OCI-LY1 (cell line): ENCODE results near the gene NUDT14.

Experiments
- CTCF ChIP-seq: fragments of 200-600 bp; sonication (generic), shearing (Covaris generic); IDR thresholded peaks from 2 replicates; pipeline ENCODE4 v1.5.1; 2017; ENCODE audit warnings: mild to moderate bottlenecking, antibody characterized with exemption, low read length, moderate library complexity, mixed read lengths
- EZH2 ChIP-seq: fragments of 200-600 bp; sonication (generic), shearing (Covaris generic); IDR thresholded peaks from 2 replicates; pipeline ENCODE4 v1.8.0; 2017; ENCODE audit warnings: borderline replicate concordance, mixed run types, mild to moderate bottlenecking, antibody characterized with exemption, low read length, moderate library complexity, mixed read lengths

GRCh38 chr14:105163040-105163742, 17.9 kb downstream of the NUDT14 start:
- TF ChIP-seq EZH2 (no peak), CTCF (no peak)
